ENCODE results near the gene JAKMIP2. TPM values are rescaled to one million over a fixed set of nuclear protein-coding genes. Genes with fewer than 3 reads are reported as not detected.

JAKMIP2 gene
- total and polyA plus RNA-seq, 2 donors (not counting 3 experiments of a cell fraction or from before 2014, with no cell fraction given): not detected

GRCh38 chr5:147708708-147709107 is 73.8 kb downstream of the JAKMIP2 start:
- no peak overlapping the region for H3K4me2 ChIP-seq (ENCODE audit: insufficient read depth, low read length)
- H3K4me1 ChIP-seq (ENCODE audit: control insufficient read depth, extremely low read depth, insufficient read depth, low read length): no peaks in the 10 kb centered on the region
- H3K36me3 ChIP-seq (ENCODE audit: control insufficient read depth in 2 of 2, extremely low read depth in 1 of 2, insufficient read depth in 2 of 2, low read length in 2 of 2): no peaks in the 10 kb centered on the region
- ChIA-PET POLR2A (no interaction called here), CTCF (no interaction called here)
- TF ChIP-seq EZH2 (IDR thresholded peaks at IDR 0.05; ENCODE audit: borderline replicate concordance, low read depth, low read length, severe bottlenecking) (no peak), MAX (IDR thresholded peaks at IDR 0.05; ENCODE audit: insufficient read depth, insufficient read length) (no peak), POLR2A (IDR thresholded peaks at IDR 0.05; ENCODE audit: low read depth, low read length) (no peak), GATA2 (IDR thresholded peaks at IDR 0.05; ENCODE audit: insufficient read depth, insufficient read length, low read depth, low read length) (no peak), MYC (IDR thresholded peaks at IDR 0.05; ENCODE audit: low read depth, low read length) (no peak), POLR2AphosphoS5 (IDR thresholded peaks at IDR 0.05; ENCODE audit: insufficient read depth, low read depth, low read length) (no peak), JUN (IDR thresholded peaks at IDR 0.05; ENCODE audit: borderline replicate concordance, insufficient read depth, insufficient read length, low read depth) (no peak), CTCF (IDR thresholded peaks at IDR 0.05; ENCODE audit: extremely low read depth in 1 of 2, insufficient read depth in 1 of 2, low read depth in 1 of 2, low read length in 2 of 2) (no peak), FOS (IDR thresholded peaks at IDR 0.05; ENCODE audit: borderline replicate concordance, insufficient read depth, low read length) (no peak)
- BruUV-seq (replicated peaks): no TSS peak
- H3K27me3 ChIP-seq (ENCODE audit: control insufficient read depth in 2 of 2, insufficient read depth in 2 of 2, low read length in 2 of 2): no peaks in the 10 kb centered on the region
- H2AFZ ChIP-seq (ENCODE audit: low read depth, low read length): no peak overlapping the region
- intact Hi-C loops (cut with micrococcal nuclease) (no loop called here), dilution Hi-C loops (cut with MboI; ENCODE audit: extremely low pct_ligation_motif_present, low sequenced_read_pairs) (no loop called here)
- H4K20me1 ChIP-seq (replicated peaks; ENCODE audit: control insufficient read depth, extremely low read depth, insufficient read depth, low read length): no peaks in the 10 kb centered on the region
- no peak overlapping the region for H3K27ac ChIP-seq (ENCODE audit: insufficient read depth, low read depth, low read length)
- H3K79me2 ChIP-seq (ENCODE audit: control insufficient read depth, insufficient read depth, low read length): no peaks in the 10 kb centered on the region
- H3K9me3 ChIP-seq (replicated peaks; ENCODE audit: control insufficient read depth, insufficient read depth, low read length): no peaks in the 10 kb centered on the region
- H3K9me1 ChIP-seq (replicated peaks; ENCODE audit: control insufficient read depth, extremely low read depth, insufficient read depth, low read length): no peaks in the 10 kb centered on the region
- DNase-seq (ENCODE audit: low read depth, low spot score) (no peak), FAIRE-seq (no peak)
- no peak overlapping the region for H3K4me3 ChIP-seq (replicated peaks in 1 of 3; ENCODE audit: insufficient read depth in 1 of 3, low read depth in 1 of 3, low read length in 3 of 3)
- H3K9ac ChIP-seq (replicated peaks; ENCODE audit: extremely low read depth, insufficient read depth, low read length): no peak overlapping the region
